Naive thymus-derived CD4-positive, alpha-beta T cell (primary cell): Measurements from ENCODE around the gene UGT1A5. TPM values are rescaled to one million over a fixed set of nuclear protein-coding genes. Genes with fewer than 3 reads are reported as not detected.

ENCODE experiments used
- ATAC-seq: fragments of 150-1000 bp; cut with Tn5 transposase; 2 replicates; pipeline ENCODE4 v1.10.0; 2021; ENCODE audit warnings: mild to moderate bottlenecking, moderate library complexity
- CTCF ChIA-PET: fragments of 350-600 bp; sonication (Branson Sonifier 250); formaldehyde crosslinking; loops from one replicate; lab custom pipeline; 2021; ENCODE audit warnings: antibody characterized with exemption; lab: Charles Lee
- POLR2A ChIA-PET: fragments of 350-600 bp; sonication (Branson Sonifier 250); formaldehyde crosslinking; loops from one replicate; lab custom pipeline; 2021; ENCODE audit warnings: antibody characterized with exemption, inconsistent platforms; lab: Charles Lee
- DNase-seq, 9 donors: peaks; one replicate each; pipeline versions ENCODE4 v3.0.0 to v3.0.0-alpha.2; 2020 to 2022; ENCODE audit warnings: mixed read lengths in 1 of 9
- H3K27ac ChIP-seq: one replicate; pipeline ENCODE4 v1.7.0; 2013; ENCODE audit warnings: mild to moderate bottlenecking, low read depth, low read length, moderate library complexity
- H3K27me3 ChIP-seq, 2 donors: one replicate each; pipeline ENCODE4 v1.7.0; 2013; ENCODE audit warnings: low read length in 2 of 2, mild to moderate bottlenecking in 2 of 2, moderate library complexity in 2 of 2; ENCODE audit not compliant: control insufficient read depth in 2 of 2, insufficient read depth in 2 of 2
- H3K36me3 ChIP-seq, 3 experiments: 1 replicate in 2 of 3; 2 replicates in 1 of 3; pipeline ENCODE4 v1.7.0; 2013; ENCODE audit warnings: low read length in 3 of 3, mild to moderate bottlenecking in 3 of 3, moderate library complexity in 1 of 3; ENCODE audit not compliant: insufficient read depth in 3 of 3, control insufficient read depth in 2 of 3
- H3K4me1 ChIP-seq, 2 donors: one replicate each; pipeline ENCODE4 v1.7.0; 2013; ENCODE audit warnings: low read length in 2 of 2, mild to moderate bottlenecking in 2 of 2, moderate library complexity in 1 of 2; ENCODE audit not compliant: control insufficient read depth in 2 of 2, insufficient read depth in 2 of 2
- H3K4me3 ChIP-seq: 2 replicates; pipeline ENCODE4 v1.7.0; 2013; ENCODE audit warnings: mild to moderate bottlenecking, low read length
- H3K9me3 ChIP-seq, 3 experiments: 1 replicate in 2 of 3; 2 replicates in 1 of 3; pipeline ENCODE4 v1.7.0; 2013; ENCODE audit warnings: low read length in 3 of 3; ENCODE audit not compliant: control insufficient read depth in 2 of 3
- H3K27ac Mint-ChIP-seq, 9 donors: one replicate each; pipeline ENCODE4 v1.8.0; 2020 to 2022; ENCODE audit warnings: mixed read lengths in 9 of 9, mild to moderate bottlenecking in 8 of 9, moderate library complexity in 5 of 9, inconsistent platforms in 2 of 9
- H3K27me3 Mint-ChIP-seq, 5 donors: one replicate each; pipeline ENCODE4 v1.8.0; 2021 to 2022; ENCODE audit warnings: mixed read lengths in 5 of 5, mild to moderate bottlenecking in 1 of 5
- H3K36me3 Mint-ChIP-seq, 5 donors: one replicate each; pipeline ENCODE4 v1.8.0; 2020 to 2022; ENCODE audit warnings: mixed read lengths in 5 of 5, mild to moderate bottlenecking in 3 of 5, inconsistent platforms in 1 of 5
- H3K4me1 Mint-ChIP-seq, 7 donors: one replicate each; pipeline ENCODE4 v1.8.0; 2020 to 2022; ENCODE audit warnings: mixed read lengths in 7 of 7, mild to moderate bottlenecking in 3 of 7, inconsistent platforms in 1 of 7
- H3K4me3 Mint-ChIP-seq, 10 donors: one replicate each; pipeline ENCODE4 v1.8.0; 2020 to 2022; ENCODE audit warnings: mild to moderate bottlenecking in 10 of 10, mixed read lengths in 10 of 10, moderate library complexity in 6 of 10, inconsistent platforms in 2 of 10
- H3K9me3 Mint-ChIP-seq, 11 donors: one replicate each; pipeline ENCODE4 v1.8.0; 2020 to 2022; ENCODE audit warnings: mixed read lengths in 11 of 11, mild to moderate bottlenecking in 4 of 11, inconsistent platforms in 1 of 11, moderate library complexity in 1 of 11
- intact Hi-C, 2 donors: fragments of 100-400 bp; cut with micrococcal nuclease; formaldehyde crosslinking; loops; one replicate each; pipeline ENCODE4 v1.15.1; 2023
- polyA plus RNA-seq, 2 donors: library from polyadenylated mRNA; unstranded; fragments of 300-500 nt; fragmentation: Illumina TruSeq; gene quantifications; one replicate each; pipeline ENCODE4 v1.2.3, GENCODE V29; 2021
- total RNA-seq, 6 experiments: library from RNA in 5 of 6; stranded (reverse) in 5 of 6; gene quantifications; 1 replicate in 5 of 6; 2 replicates in 1 of 6; pipeline ENCODE4 v1.2.3 and lab custom pipeline; 2021 to 2026

Gene UGT1A5
- total and polyA plus RNA-seq, 7 experiments from 2014 or later, result not detected

GRCh38 chr2:233691443-233692433, 21.0 kb upstream of the UGT1A5 start:
- CTCF ChIA-PET, result no interaction called here
- peaks cover 2 to 24% (median 4%) of the 10 kb centered on the region in 5 donors for H3K27me3 Mint-ChIP-seq
- intact Hi-C loops, result no loop called here

GRCh38 chr2:233692648-233693047, 20.1 kb upstream of the UGT1A5 start, which contains the start of gene UGT1A6:
TSS of gene UGT1A6 (plus strand) at chr2:233692890. CDS start at chr2:233693005, 115 bp downstream.
- CTCF ChIA-PET, result no interaction called here
- H3K4me1 ChIP-seq, result no peaks in the 10 kb centered on the region
- ATAC-seq (no peak), DNase-seq (no peak)
- POLR2A ChIA-PET, result no interaction called here
- H3K4me3 Mint-ChIP-seq, result no peak within 1 kb of the TSS
- no peaks in the 10 kb centered on the region for H3K9me3 ChIP-seq
- peaks cover 0 to 31% (median 4%) of the 10 kb centered on the region in 5 donors for H3K27me3 Mint-ChIP-seq
- peaks cover 0 to 6% (median 0%) of the 10 kb centered on the region in 5 donors for H3K36me3 Mint-ChIP-seq
- H3K9me3 Mint-ChIP-seq, result peaks cover 0 to 2% (median 0%) of the 10 kb centered on the region in 11 donors
- no peaks in the 10 kb centered on the region for H3K36me3 ChIP-seq
- no peak within 1 kb of the TSS for H3K4me3 ChIP-seq
- no peak within 1 kb of the TSS for H3K27ac ChIP-seq
- H3K4me1 Mint-ChIP-seq, result no peaks in the 10 kb centered on the region
- H3K27ac Mint-ChIP-seq, result peak within 1 kb of the TSS in 1 of 9 donors; percentile 77
- intact Hi-C loops, result no loop called here
- H3K27me3 ChIP-seq, result no peaks in the 10 kb centered on the region

More at GRCh38 chr2:233691443-233692433, 21.0 kb upstream of the UGT1A5 start:
- ATAC-seq (no peak), DNase-seq (no peak)
- H3K4me1 ChIP-seq, result no peaks in the 10 kb centered on the region
- Mint-ChIP-seq H3K4me3 (no peak overlapping the region), H3K9me3 (peaks cover 0 to 2% (median 0%) of the 10 kb centered on the region in 11 donors), H3K4me1 (no peaks in the 10 kb centered on the region), H3K27ac (no peak overlapping the region), H3K36me3 (peaks cover 0 to 6% (median 0%) of the 10 kb centered on the region in 5 donors)
- H3K4me3 ChIP-seq, result no peak overlapping the region
- POLR2A ChIA-PET, result no interaction called here
- no peak overlapping the region for H3K27ac ChIP-seq
- H3K27me3 ChIP-seq, result no peaks in the 10 kb centered on the region
- no peaks in the 10 kb centered on the region for H3K9me3 ChIP-seq
- no peaks in the 10 kb centered on the region for H3K36me3 ChIP-seq

GRCh38 chr2:233693963-233694362, 18.7 kb upstream of the UGT1A5 start:
- H3K36me3 Mint-ChIP-seq, result peaks cover 0 to 3% (median 0%) of the 10 kb centered on the region in 5 donors
- H3K36me3 ChIP-seq, result no peaks in the 10 kb centered on the region
- H3K27ac Mint-ChIP-seq, result peak overlapping the region in 1 of 9 donors; percentile 77
- no peaks in the 10 kb centered on the region for H3K9me3 Mint-ChIP-seq
- intact Hi-C loops, result no loop called here
- DNase-seq (no peak), ATAC-seq (no peak)
- peaks cover 0 to 26% (median 3%) of the 10 kb centered on the region in 5 donors for H3K27me3 Mint-ChIP-seq
- no peak overlapping the region for H3K27ac ChIP-seq
- POLR2A ChIA-PET, result no interaction called here
- CTCF ChIA-PET, result no interaction called here
- no peaks in the 10 kb centered on the region for H3K4me1 Mint-ChIP-seq
- no peaks in the 10 kb centered on the region for H3K9me3 ChIP-seq
- no peak overlapping the region for H3K4me3 Mint-ChIP-seq
- H3K4me1 ChIP-seq, result no peaks in the 10 kb centered on the region
- H3K4me3 ChIP-seq, result no peak overlapping the region
- no peaks in the 10 kb centered on the region for H3K27me3 ChIP-seq

GRCh38 chr2:233698740-233699139, 14.0 kb upstream of the UGT1A5 start:
- Mint-ChIP-seq H3K4me3 (no peak overlapping the region), H3K4me1 (no peaks in the 10 kb centered on the region), H3K27ac (no peak overlapping the region), H3K27me3 (peaks cover 7 to 30% (median 12%) of the 10 kb centered on the region in 5 donors), H3K36me3 (peaks cover 0 to 3% (median 0%) of the 10 kb centered on the region in 5 donors), H3K9me3 (peaks cover 0 to 2% (median 0%) of the 10 kb centered on the region in 11 donors)
- no peaks in the 10 kb centered on the region for H3K36me3 ChIP-seq
- ChIA-PET POLR2A (no interaction called here), CTCF (no interaction called here)
- no peak overlapping the region for H3K27ac ChIP-seq
- no peaks in the 10 kb centered on the region for H3K4me1 ChIP-seq
- intact Hi-C loops, result no loop called here
- H3K9me3 ChIP-seq, result no peaks in the 10 kb centered on the region
- DNase-seq (no peak), ATAC-seq (no peak)
- H3K4me3 ChIP-seq, result no peak overlapping the region
- no peaks in the 10 kb centered on the region for H3K27me3 ChIP-seq

GRCh38 chr2:233699424-233700027, 13.2 kb upstream of the UGT1A5 start:
- ChIA-PET CTCF (interaction anchor here (0.7 kb wide), 1 partner anchor 1139 kb away, joined by 4 read pairs; no protein-coding TSS in a partner anchor), POLR2A (no interaction called here)
- H3K36me3 ChIP-seq, result no peaks in the 10 kb centered on the region
- Mint-ChIP-seq H3K9me3 (peaks cover 0 to 8% (median 3%) of the 10 kb centered on the region in 11 donors), H3K36me3 (peaks cover 0 to 5% (median 3%) of the 10 kb centered on the region in 5 donors), H3K27ac (peak overlapping the region in 1 of 9 donors; percentile 9), H3K4me1 (no peaks in the 10 kb centered on the region), H3K4me3 (no peak overlapping the region), H3K27me3 (peaks cover 12 to 33% (median 14%) of the 10 kb centered on the region in 5 donors)
- ATAC-seq (no peak), DNase-seq (no peak)
- H3K9me3 ChIP-seq, result no peaks in the 10 kb centered on the region
- no peaks in the 10 kb centered on the region for H3K4me1 ChIP-seq
- intact Hi-C loops, result no loop called here
- H3K4me3 ChIP-seq, result no peak overlapping the region
- no peak overlapping the region for H3K27ac ChIP-seq
- H3K27me3 ChIP-seq, result no peaks in the 10 kb centered on the region

GRCh38 chr2:233700028-233700635, 12.6 kb upstream of the UGT1A5 start:
- ATAC-seq, result peak; percentile 53
- H3K36me3 Mint-ChIP-seq, result peaks cover 0 to 5% (median 3%) of the 10 kb centered on the region in 5 donors
- intact Hi-C loops, result no loop called here

More at GRCh38 chr2:233700028-233700635, 12.6 kb upstream of the UGT1A5 start:
- H3K9me3 Mint-ChIP-seq, result peaks cover 0 to 10% (median 3%) of the 10 kb centered on the region in 11 donors
- CTCF ChIA-PET, result no interaction called here
- H3K4me1 ChIP-seq, result no peaks in the 10 kb centered on the region
- H3K27ac Mint-ChIP-seq, result no peak overlapping the region
- peaks cover 12 to 33% (median 14%) of the 10 kb centered on the region in 5 donors for H3K27me3 Mint-ChIP-seq
- no peaks in the 10 kb centered on the region for H3K4me1 Mint-ChIP-seq
- H3K27ac ChIP-seq, result no peak overlapping the region
- H3K4me3 Mint-ChIP-seq, result no peak overlapping the region
- no peaks in the 10 kb centered on the region for H3K27me3 ChIP-seq
- H3K4me3 ChIP-seq, result no peak overlapping the region
- POLR2A ChIA-PET, result no interaction called here
- DNase-seq, result no peak
- H3K9me3 ChIP-seq, result no peaks in the 10 kb centered on the region
- no peaks in the 10 kb centered on the region for H3K36me3 ChIP-seq
